ENCODE measurements around the gene MPIG6B.

The MPIG6B gene

DNA sequence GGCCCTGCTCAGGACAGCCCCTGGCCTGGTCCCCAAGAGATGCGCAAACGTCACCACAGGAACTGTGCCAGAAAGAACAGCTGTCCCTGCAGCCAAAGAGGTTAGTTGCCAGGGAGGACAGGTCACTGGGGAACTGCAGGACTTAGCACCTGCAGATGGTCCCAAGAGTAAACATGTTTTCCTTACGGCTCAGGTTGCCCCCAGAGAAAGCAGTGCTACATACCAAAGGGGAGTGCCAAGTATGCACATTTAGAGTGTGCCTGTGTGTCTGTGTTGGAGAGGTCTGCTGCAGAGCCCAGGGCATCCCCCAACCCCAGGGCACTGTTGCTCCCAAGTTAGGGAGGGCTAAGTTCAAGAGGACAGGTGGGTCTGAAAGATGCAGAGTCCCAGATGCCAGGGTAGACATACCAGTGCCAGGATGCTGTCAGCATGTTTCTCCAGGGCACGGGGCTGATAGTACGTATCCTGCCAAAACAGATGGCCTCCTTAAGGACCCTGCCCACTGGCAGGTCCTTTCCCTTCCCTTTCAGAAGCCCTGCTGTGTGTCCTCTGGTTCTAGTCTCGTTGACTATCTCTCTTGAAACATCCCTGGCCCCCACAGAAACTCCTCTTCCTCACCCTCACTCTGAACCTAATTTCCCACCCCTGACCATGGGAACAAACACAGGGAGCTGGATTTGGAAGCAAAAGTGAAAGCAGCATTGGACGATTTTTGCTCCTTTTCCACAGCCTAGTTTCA lies 21.3 kb upstream of the MPIG6B start:
- TF ChIP-seq, protein P1, sequence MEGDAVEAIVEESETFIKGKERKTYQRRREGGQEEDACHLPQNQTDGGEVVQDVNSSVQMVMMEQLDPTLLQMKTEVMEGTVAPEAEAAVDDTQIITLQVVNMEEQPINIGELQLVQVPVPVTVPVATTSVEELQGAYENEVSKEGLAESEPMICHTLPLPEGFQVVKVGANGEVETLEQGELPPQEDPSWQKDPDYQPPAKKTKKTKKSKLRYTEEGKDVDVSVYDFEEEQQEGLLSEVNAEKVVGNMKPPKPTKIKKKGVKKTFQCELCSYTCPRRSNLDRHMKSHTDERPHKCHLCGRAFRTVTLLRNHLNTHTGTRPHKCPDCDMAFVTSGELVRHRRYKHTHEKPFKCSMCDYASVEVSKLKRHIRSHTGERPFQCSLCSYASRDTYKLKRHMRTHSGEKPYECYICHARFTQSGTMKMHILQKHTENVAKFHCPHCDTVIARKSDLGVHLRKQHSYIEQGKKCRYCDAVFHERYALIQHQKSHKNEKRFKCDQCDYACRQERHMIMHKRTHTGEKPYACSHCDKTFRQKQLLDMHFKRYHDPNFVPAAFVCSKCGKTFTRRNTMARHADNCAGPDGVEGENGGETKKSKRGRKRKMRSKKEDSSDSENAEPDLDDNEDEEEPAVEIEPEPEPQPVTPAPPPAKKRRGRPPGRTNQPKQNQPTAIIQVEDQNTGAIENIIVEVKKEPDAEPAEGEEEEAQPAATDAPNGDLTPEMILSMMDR (IDR thresholded peaks at IDR 0.05; ENCODE audit: low read depth, low read length) = no peak
- no peak for DNase-seq (ENCODE audit: extremely low read depth, low read depth)

DNA sequence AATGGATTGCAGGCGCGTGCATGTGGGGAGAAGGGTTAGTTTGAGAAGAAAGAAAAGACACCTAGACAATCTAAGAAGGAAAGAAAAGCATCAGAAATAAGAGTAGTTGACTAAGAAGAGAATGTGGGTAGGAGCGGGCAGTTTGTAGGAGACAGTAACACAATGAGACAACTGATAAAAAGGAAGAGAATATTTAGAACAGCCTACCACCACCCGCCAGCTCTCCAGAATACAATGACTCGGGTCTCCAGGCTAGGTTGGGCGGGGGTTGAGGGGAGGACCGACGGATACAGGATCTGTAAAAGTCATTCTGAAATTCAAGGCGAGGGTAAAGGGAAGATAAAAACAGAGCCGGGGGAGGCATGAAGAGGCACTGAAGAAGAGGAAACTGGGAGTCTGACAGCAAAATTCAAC lies 20.8 kb upstream of the MPIG6B start:
- DNase-seq (ENCODE audit: extremely low read depth, low read depth) = no peak
- TF ChIP-seq, protein P1 (IDR thresholded peaks at IDR 0.05; ENCODE audit: low read depth, low read length) = no peak

DNA sequence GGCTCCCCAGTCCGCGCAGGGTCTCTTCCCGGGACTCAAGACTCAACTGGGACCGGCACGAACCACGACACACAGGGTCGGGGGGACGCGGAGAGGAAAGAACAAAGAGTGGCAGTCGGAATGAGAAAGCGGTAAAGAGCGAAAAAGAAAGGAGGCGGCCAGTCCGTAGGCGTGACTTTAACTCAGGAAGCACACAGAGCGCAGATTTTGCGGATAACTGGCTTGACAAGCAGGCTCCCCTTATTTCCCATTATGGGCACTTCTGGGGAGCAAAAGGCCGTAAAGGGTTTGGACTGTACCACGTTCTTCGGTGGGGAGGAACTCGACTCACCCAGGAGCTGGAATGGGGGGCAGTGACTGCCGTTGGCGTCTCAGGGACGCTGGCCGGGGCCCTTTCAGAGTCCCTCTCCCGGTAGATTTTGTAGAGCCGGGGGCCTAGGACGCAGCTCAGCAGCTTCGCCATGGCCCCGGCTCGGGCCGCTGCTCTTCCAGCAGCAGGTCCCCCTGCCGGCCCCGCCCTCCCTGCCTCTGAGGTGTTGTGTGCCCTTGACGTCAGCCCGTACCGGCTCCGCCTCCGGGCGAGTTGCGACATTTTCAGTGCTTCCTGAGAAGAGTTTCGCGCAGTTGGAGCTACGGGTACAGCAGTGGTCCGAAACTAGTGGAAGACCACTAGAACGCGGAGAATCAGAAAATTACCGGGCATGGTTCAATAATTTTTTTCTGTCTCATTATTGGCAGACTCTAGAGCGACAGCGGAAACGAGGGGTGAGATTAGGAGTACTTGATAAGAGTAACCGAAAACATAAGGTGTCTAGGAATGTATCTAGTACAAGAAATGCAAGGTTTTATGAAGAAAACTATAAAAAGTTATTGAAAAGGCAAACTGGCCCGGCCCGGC lies 20.1 kb upstream of the MPIG6B start, which contains the start of gene ABHD16A:
TSS of gene ABHD16A (minus strand) at position 506 of the 898 bp plus-strand sequence. CDS start at position 463, 43 bp downstream.
- TF ChIP-seq, protein P1 (IDR thresholded peaks at IDR 0.05; ENCODE audit: low read depth, low read length) = no peak
- DNase-seq (ENCODE audit: extremely low read depth, low read depth) = peak; percentile 96

DNA sequence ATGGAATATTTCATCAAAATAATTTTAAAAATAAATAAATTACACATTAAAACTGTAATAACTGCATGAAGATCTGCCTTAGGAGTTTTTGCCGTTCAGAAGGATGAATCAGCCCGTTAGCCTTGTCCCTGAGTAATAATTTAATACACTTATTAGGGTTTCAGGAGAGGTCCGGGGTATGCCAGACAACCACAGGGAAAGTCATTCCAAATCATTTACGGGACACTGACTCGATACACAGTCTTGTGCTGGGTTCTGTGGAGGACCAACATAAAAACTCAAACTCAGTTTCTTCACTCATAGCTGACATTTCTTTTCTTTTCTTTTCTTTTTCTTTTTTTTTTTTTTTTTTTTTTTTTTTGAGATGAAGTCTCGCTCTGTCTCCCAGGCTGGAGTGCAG lies 17.2 kb upstream of the MPIG6B start:
- TF ChIP-seq, protein P1 (IDR thresholded peaks at IDR 0.05; ENCODE audit: low read depth, low read length) = no peak
- DNase-seq (ENCODE audit: extremely low read depth, low read depth) = no peak

DNA sequence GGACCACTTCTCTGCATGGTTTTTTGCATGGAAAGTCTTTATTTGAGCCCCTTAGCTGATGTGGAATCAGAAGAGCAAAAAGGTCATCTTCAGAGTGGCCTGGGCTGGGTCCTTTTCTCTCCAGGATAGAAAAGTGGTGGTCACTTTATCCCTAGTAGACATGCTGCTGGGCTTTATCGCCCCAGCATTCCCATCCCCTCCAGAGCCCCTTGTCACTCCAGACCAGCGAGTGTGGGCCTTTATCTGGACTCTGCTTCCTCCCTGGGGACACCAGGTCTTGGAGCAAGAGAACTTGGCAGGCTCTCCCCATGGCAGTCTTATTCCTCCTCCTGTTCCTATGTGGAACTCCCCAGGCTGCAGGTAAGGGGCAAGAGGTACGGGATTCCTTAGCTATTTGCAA lies 16.6 kb upstream of the MPIG6B start, which contains the start of gene LY6G6F:
TSS of gene LY6G6F (plus strand) at position 268 of the 400 bp plus-strand sequence. CDS start at position 309, 41 bp downstream.
- no peak for DNase-seq (ENCODE audit: extremely low read depth, low read depth)

DNA sequence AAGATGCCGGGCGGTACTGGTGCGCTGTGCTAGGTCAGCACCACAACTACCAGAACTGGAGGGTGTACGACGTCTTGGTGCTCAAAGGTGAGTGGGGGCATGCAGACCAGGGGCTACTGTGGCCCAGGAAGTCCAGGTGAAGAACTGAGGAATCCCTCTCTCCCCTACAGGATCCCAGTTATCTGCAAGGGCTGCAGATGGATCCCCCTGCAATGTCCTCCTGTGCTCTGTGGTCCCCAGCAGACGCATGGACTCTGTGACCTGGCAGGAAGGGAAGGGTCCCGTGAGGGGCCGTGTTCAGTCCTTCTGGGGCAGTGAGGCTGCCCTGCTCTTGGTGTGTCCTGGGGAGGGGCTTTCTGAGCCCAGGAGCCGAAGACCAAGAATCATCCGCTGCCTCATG lies 15.5 kb upstream of the MPIG6B start:
- TF ChIP-seq, protein P1 (IDR thresholded peaks at IDR 0.05; ENCODE audit: low read depth, low read length) = no peak
- no peak for DNase-seq (ENCODE audit: extremely low read depth, low read depth)

More for the DNA sequence above, 16.6 kb upstream of the MPIG6B start, which contains the start of gene LY6G6F:
- TF ChIP-seq, protein P1 (IDR thresholded peaks at IDR 0.05; ENCODE audit: low read depth, low read length) = no peak

Data from AG09319 (cell line).